Measurements from ENCODE around the gene HDAC11. TPM values are rescaled to one million over a fixed set of nuclear protein-coding genes. Genes with fewer than 3 reads are reported as not detected.

HDAC11 gene
- total RNA-seq, 1 donor from 2014 or later = 21.8 TPM

- DNase-seq = no peak
Observed at GRCh38 chr3:13543253-13543652, 63.1 kb downstream of the HDAC11 start.

GRCh38 chr3:13544293-13544831, 64.3 kb downstream of the HDAC11 start:
- DNase-seq = no peak

DNA sequence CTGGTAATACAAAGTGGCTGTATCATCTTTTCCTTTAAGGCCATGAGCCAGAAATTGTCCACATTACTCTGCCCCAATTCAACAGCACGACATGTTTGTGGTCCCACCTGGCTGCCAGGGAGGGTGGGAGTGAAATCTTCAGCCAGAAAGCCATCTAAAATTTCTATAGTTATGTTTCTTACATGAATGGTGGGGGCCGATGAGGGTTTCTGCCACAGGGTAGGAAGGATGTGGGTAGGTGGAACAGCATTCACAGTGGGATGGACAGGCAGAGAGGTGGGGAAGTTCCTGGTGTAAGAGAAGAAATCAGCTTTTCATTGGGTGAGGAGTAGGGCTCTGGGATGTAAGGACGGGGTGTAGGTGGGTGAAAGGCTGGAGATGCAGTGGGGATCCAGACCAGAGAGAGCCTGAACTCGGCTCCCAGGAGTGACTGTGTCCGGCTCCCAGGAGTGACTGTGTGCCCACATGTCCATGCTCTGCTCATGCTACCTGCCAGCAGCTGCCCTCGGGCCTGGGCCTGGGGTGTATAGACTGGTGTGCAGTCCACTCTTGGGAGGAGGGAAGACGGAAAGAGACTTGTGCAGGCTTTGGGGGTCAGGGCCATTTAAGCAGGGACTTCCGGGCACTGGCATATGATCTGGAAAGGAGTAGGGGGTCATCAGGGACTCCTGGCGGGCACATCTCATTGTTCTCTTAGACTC, 65.0 kb downstream of the HDAC11 start:
- DNase-seq = no peak

- no peak for DNase-seq
Observed at GRCh38 chr3:13545952-13546454, 65.9 kb downstream of the HDAC11 start.

GRCh38 chr3:13546667-13547171, 66.6 kb downstream of the HDAC11 start:
- DNase-seq = peak; percentile 46

DNA sequence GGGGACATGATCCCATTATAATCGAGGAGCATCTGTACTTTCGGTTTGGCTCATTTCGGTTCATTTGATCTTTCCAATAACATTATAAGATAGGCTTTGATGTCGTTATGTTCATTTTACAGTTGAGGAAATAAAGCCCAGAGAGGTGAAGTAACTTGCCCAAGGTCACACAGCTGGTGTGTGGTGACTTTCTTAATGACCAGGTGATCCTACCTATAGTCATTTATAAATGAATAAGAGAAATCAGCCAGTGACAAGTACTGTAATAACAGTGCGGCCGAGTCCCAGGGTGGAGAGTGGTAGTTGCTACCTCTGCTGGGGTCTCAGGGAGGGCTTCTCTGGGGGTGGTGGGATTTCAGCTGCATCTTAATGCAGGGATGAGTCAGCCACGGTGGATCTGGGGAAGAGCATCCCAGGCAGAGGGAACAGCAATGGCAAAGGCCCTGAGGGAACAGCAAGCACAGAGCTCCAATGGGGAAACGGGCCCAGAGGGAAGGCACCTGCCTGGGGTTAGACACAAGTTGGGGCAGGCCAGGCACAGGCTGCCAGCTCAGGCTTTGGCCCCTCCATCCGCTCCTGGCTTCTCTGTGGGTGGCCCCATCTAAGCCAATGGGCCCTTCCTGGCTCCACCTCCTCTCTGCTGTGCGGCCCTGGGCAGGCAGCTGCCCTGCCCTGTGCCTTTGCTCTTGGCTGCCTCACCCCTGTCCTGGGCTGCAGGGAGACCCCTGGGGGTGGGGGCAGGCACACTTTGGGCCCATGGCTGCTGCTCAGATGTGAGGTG, 67.7 kb downstream of the HDAC11 start:
- no peak for DNase-seq

- DNase-seq = peak; percentile 81
Observed at GRCh38 chr3:13548696-13549622, 68.9 kb downstream of the HDAC11 start, which contains the start of gene FBLN2. Gene FBLN2, plus strand, starts transcription at chr3:13549125. Its CDS starts 21,231 bp downstream, at chr3:13570356.

DNA sequence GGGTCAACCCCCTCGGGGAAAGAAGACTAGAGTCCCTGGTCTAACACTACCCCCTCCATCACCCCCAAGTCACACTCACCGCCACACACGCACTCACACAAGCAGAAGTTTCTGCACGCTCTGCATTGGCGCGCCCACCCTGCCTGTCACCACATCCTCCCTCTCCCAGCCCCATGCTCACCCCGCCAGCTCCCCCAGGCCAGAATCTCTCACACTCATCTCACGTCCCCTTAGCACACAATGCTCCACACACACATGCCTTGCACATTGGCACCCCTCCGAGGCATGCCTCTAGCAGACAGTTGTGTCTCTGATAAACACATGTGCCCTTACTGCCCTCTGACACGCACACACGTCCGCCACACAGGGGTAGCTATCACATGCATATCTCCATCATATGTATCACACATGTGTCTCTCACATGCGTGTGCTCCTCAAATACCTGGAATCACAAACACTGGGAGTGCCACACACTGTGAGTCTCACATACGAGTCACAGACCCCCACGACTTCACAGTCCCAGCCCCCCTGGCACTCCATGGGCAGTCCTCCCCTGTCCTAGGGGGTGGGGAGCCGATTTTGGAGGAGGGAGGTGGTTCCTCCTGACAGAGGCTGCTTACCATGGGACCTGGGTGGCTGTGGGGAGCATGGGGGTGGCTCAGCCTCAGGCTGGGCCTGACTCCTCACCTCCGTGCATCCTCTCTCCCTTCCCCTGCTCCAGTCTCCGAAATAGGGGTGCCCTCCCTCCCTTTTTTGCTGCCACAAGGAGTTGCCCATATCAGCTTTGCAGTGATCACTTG, 69.7 kb downstream of the HDAC11 start:
- no peak for DNase-seq

- DNase-seq = no peak
Observed at GRCh38 chr3:13550423-13550690, 70.3 kb downstream of the HDAC11 start.

- no peak for DNase-seq
Observed at GRCh38 chr3:13550791-13551360, 70.8 kb downstream of the HDAC11 start.

DNA sequence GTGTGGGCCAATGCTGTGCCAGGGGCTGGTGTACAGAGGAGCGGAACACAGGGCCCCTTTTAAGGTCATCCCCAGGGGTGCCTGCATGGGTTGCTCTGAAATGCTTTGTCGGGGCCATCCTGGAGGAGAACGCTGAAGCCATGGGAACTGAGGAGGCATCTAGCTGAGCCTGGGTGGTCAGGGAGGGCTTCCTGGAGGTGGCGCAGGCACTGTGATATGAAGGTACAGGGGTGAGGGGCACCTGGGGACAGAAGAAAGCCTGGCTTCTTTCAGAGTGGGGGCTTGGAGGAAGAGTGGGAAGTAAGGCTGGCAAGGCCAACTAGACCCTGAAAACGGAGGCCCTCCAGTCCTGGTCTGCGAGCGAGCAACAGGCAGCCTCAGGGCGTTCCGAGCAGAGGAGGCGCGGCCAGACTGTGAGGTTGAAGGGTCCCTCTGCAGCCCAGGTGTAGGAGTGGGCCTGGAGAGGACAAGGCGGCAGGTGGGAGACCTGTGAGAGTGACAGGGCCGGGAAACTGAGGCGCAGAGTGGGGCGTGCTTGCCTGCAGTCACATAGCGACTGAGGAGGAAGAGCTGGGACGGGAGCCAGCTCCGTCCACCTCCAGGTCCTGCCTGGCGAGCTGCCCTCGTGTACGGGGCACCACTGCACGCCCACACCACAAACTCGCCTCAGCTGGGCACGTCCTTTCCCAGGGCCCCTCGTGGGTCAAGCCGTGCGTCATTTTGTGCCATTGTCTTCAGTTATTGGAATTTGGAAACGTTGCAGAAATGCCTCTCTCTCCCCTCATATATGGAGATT, 72.9 kb downstream of the HDAC11 start:
- DNase-seq = no peak

DNA sequence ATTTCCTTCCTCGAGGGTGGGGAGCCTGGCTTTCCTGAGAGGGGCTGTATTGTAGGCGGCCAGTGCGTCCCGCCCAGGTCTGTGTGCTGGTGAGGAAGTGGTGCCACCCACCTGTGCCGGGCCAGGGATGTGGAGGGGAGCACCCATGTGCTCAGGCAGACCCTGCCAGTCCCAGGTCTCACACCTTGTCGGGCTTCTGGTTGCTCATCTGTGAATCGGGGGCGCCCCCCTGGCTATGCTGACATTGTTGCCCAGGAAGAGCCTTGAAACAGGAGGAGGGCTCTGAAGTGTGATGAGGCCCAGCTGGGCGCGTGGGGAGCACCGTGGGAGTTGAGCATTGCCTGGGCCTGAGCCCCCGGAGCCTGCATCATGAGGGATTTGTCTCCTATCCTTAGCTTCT, 73.6 kb downstream of the HDAC11 start:
- DNase-seq = no peak

DNA sequence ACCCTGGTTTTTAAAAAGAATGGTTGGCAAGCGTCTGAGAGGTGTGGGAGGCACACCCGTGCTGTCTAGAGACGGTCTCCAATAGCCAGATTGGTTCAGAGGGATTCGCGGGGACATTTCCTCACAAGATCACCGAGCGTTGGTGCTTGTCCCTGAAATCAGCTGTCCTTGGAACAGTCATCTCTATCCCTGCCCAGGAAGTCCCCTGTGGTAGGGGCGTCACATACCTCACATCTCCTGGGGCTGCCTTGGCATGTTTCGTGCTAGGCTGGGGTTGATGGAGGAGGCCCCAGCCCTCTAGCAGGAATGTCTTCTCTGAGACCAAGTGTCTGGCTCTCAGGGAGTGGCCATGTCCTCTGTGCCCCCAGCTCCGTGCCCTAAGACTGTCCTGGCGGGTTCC, 75.6 kb downstream of the HDAC11 start:
- DNase-seq = no peak

Small RNA genes within 50 kb of the gene (small RNA-seq; reads per million reads assigned to genes)
- gene AC027124.2 (ENCODE audit: low replicate concordance) = not detected

Other genes with a start within 250 kb of the HDAC11 start
- 13.6 TPM for gene NUP210, start 60.0 kb upstream of the HDAC11 start, total RNA-seq
- gene FBLN2, start 68.8 kb downstream of the HDAC11 start, total RNA-seq = 84.3 TPM